Natural killer cell (primary cell): ENCODE data around the gene PROB1. TPM values are rescaled to one million over a fixed set of nuclear protein-coding genes. Genes with fewer than 3 reads are reported as not detected.

Source experiments
- ATAC-seq, 3 donors: fragments of 150-1000 bp in 2 of 3; fragments of 200-7000 bp in 1 of 3; cut with Tn5 transposase; 1 replicate in 1 of 3; 2 replicates in 2 of 3; pipeline ENCODE4 v1.10.0; 2021; ENCODE audit warnings: mild to moderate bottlenecking in 2 of 3, moderate library complexity in 2 of 3
- DNase-seq, 2 donors: peaks; one replicate each; pipeline versions ENCODE4 v3.0.0 to v3.0.0-alpha.2; 2013 to 2021; ENCODE audit warnings: mixed read lengths in 1 of 2
- H3K27ac ChIP-seq: one replicate; pipeline ENCODE4 v1.5.1; 2013; ENCODE audit warnings: mild to moderate bottlenecking, low read length
- H3K27me3 ChIP-seq: one replicate; pipeline ENCODE4 v1.6.1; 2013; ENCODE audit warnings: low read length; ENCODE audit not compliant: control insufficient read depth, insufficient read depth
- H3K36me3 ChIP-seq: one replicate; pipeline ENCODE4 v1.6.1; 2013; ENCODE audit warnings: low read length; ENCODE audit not compliant: control insufficient read depth, insufficient read depth
- H3K4me1 ChIP-seq: one replicate; pipeline ENCODE4 v1.6.1; 2013; ENCODE audit warnings: low read length; ENCODE audit not compliant: control insufficient read depth, insufficient read depth
- H3K4me3 ChIP-seq: one replicate; pipeline ENCODE4 v1.5.1; 2013; ENCODE audit warnings: low read length
- H3K9me3 ChIP-seq: one replicate; pipeline ENCODE4 v1.6.1; 2013; ENCODE audit warnings: low read length; ENCODE audit not compliant: control insufficient read depth, insufficient read depth
- H3K27ac Mint-ChIP-seq, 2 donors: one replicate each; pipeline ENCODE4 v1.8.0; 2022; ENCODE audit warnings: mild to moderate bottlenecking in 2 of 2, mixed read lengths in 2 of 2, moderate library complexity in 1 of 2
- H3K27me3 Mint-ChIP-seq, 2 donors: one replicate each; pipeline ENCODE4 v1.8.0; 2022; ENCODE audit warnings: low read depth in 2 of 2, mixed read lengths in 2 of 2
- H3K36me3 Mint-ChIP-seq: one replicate; pipeline ENCODE4 v1.8.0; 2022; ENCODE audit warnings: mixed read lengths
- H3K4me1 Mint-ChIP-seq, 2 donors: one replicate each; pipeline ENCODE4 v1.8.0; 2022; ENCODE audit warnings: mixed read lengths in 2 of 2
- H3K4me3 Mint-ChIP-seq: one replicate; pipeline ENCODE4 v1.8.0; 2022; ENCODE audit warnings: mild to moderate bottlenecking, moderate library complexity, mixed read lengths
- H3K9me3 Mint-ChIP-seq, 2 donors: one replicate each; pipeline ENCODE4 v1.8.0; 2022; ENCODE audit warnings: mixed read lengths in 2 of 2
- CTCF ChIP-seq: fragments of 200-600 bp; IDR thresholded peaks from one replicate; pipeline ENCODE4 v1.8.0; 2022; ENCODE audit warnings: antibody characterized with exemption
- WGBS: methylation state at CpG from one replicate; pipeline ENCODE4 v1.1.7; 2013; ENCODE audit warnings: missing lambda C conversion rate; ENCODE audit not compliant: insufficient coverage; 5-methylcytosine and 5-hydroxymethylcytosine counted together
- intact Hi-C: fragments of 100-400 bp; cut with micrococcal nuclease; formaldehyde crosslinking; loops from one replicate; pipeline ENCODE4 v1.14.2; 2022
- total RNA-seq, 4 donors: library from RNA; stranded (reverse); fragments of 120-200 nt in 1 of 4; gene quantifications; one replicate each; pipeline versions ENCODE4 v1.2.3 to v1.2.4, GENCODE V29; 2013 to 2022

PROB1 gene
- total RNA-seq, 3 donors from 2014 or later (not counting 1 experiment from before 2014, with no cell fraction given) = 0.91 to 1.0 (median 0.96) TPM

- intact Hi-C loops = loop anchor here (10.0 kb wide), 1 partner anchor 818 kb away; no protein-coding TSS in a partner anchor
- Histone ChIP-seq H3K27ac (no peak overlapping the region), H3K4me1 (peaks cover 23% of the 10 kb centered on the region), H3K27me3 (no peaks in the 10 kb centered on the region), H3K9me3 (no peaks in the 10 kb centered on the region), H3K36me3 (no peaks in the 10 kb centered on the region), H3K4me3 (no peak overlapping the region)
- 73% methylated on average over 2 of the region's 3 CpGs for WGBS
- H3K36me3 Mint-ChIP-seq = no peaks in the 10 kb centered on the region
- ATAC-seq = no peak
- no peak for TF ChIP-seq CTCF
- H3K4me3 Mint-ChIP-seq = no peak overlapping the region
- H3K4me1 Mint-ChIP-seq = peaks cover 19 to 31% of the 10 kb centered on the region in 2 donors
- no peak overlapping the region for H3K27ac Mint-ChIP-seq
- no peak for DNase-seq
- H3K9me3 Mint-ChIP-seq = no peaks in the 10 kb centered on the region
- no peaks in the 10 kb centered on the region for H3K27me3 Mint-ChIP-seq
Measured at GRCh38 chr5:139382807-139383206, 12.1 kb downstream of the PROB1 start.

GRCh38 chr5:139381837-139382761, 12.8 kb downstream of the PROB1 start:
- ATAC-seq (no peak), DNase-seq (no peak)
- Histone ChIP-seq H3K4me1 (peaks cover 18% of the 10 kb centered on the region), H3K9me3 (no peaks in the 10 kb centered on the region), H3K36me3 (no peaks in the 10 kb centered on the region), H3K27me3 (no peaks in the 10 kb centered on the region), H3K27ac (no peak overlapping the region), H3K4me3 (no peak overlapping the region)
- Mint-ChIP-seq H3K36me3 (no peaks in the 10 kb centered on the region), H3K4me1 (peaks cover 19 to 28% of the 10 kb centered on the region in 2 donors), H3K27ac (no peak overlapping the region), H3K27me3 (no peaks in the 10 kb centered on the region), H3K4me3 (no peak overlapping the region), H3K9me3 (no peaks in the 10 kb centered on the region)
- TF ChIP-seq CTCF = no peak
- WGBS = 82% methylated on average over 28 of the region's 28 CpGs
- intact Hi-C loops = loop anchor here (10.0 kb wide), 1 partner anchor 817 kb away; no protein-coding TSS in a partner anchor

GRCh38 chr5:139379626-139380449, 15.1 kb downstream of the PROB1 start:
- DNase-seq (no peak), ATAC-seq (no peak)
- Mint-ChIP-seq H3K4me3 (no peak overlapping the region), H3K4me1 (peaks cover 7% of the 10 kb centered on the region in 2 donors), H3K9me3 (no peaks in the 10 kb centered on the region), H3K36me3 (no peaks in the 10 kb centered on the region), H3K27me3 (no peaks in the 10 kb centered on the region), H3K27ac (no peak overlapping the region)
- no peak overlapping the region for H3K4me3 ChIP-seq
- H3K9me3 ChIP-seq = no peaks in the 10 kb centered on the region
- peaks cover 7% of the 10 kb centered on the region for H3K4me1 ChIP-seq
- TF ChIP-seq CTCF = no peak
- intact Hi-C loops = loop anchor here (10.0 kb wide), 1 partner anchor 815 kb away; no protein-coding TSS in a partner anchor
- WGBS = 91% methylated on average over 15 of the region's 15 CpGs
- H3K27ac ChIP-seq = no peak overlapping the region
- no peaks in the 10 kb centered on the region for H3K27me3 ChIP-seq
- H3K36me3 ChIP-seq = no peaks in the 10 kb centered on the region
